GM12878 (cell line): ENCODE data around the gene SGIP1. TPM values are rescaled to one million over a fixed set of nuclear protein-coding genes. Genes with fewer than 3 reads are reported as not detected.

Experiments
- ATAC-seq: fragments of 200-7000 bp; cut with Tn5 transposase; 3 replicates; pipeline ENCODE4 v1.9.1; 2020; ENCODE audit warnings: mild to moderate bottlenecking, moderate library complexity
- BruUV-seq: library from RNA; stranded (reverse); fragments of 400-500 nt; replicated peaks from 2 replicates; lab custom pipeline; 2021; lab: Mats Ljungman, UMichigan
- CTCF ChIA-PET: fragments of 300-600 bp; sonication (Branson Sonifier 250); formaldehyde crosslinking; extraction: SDS; loops from one replicate; lab custom pipeline; 2021; ENCODE audit warnings: inconsistent platforms; lab: Yijun Ruan, JAX
- POLR2A ChIA-PET: fragments of 350-600 bp; formaldehyde crosslinking; extraction: SDS; loops from one replicate; lab custom pipeline; 2021; ENCODE audit warnings: inconsistent platforms; lab: Charles Lee
- RAD21 ChIA-PET: fragments of 300-600 bp; sonication (Branson Sonifier 250); formaldehyde crosslinking; loops from one replicate; lab custom pipeline; 2023; ENCODE audit warnings: antibody characterized with exemption; ENCODE audit not compliant: unreplicated experiment; lab: Charles Lee
- SMC1A ChIA-PET: fragments of 300-600 bp; sonication (Branson Sonifier 250); formaldehyde crosslinking; loops from one replicate; lab custom pipeline; 2023; ENCODE audit not compliant: unreplicated experiment, uncharacterized antibody; lab: Charles Lee
- DNase-seq: peaks from one replicate; pipeline ENCODE4 v3.0.0-alpha.2; 2011; ENCODE audit warnings: low read depth, low spot score
- FAIRE-seq: peaks from 3 replicates; lab custom pipeline; 2011; peaks lifted over from hg19 to GRCh38; lab: Jason Lieb, UNC
- H2AFZ ChIP-seq: 2 replicates; pipeline ENCODE4 v1.6.0; 2011; ENCODE audit warnings: low read depth, low read length, control low read depth; ENCODE audit not compliant: control insufficient read depth
- H3K27ac ChIP-seq: 2 replicates; pipeline ENCODE4 v1.5.1; 2011; ENCODE audit warnings: control low read depth; ENCODE audit not compliant: control insufficient read depth, insufficient read depth
- H3K27me3 ChIP-seq, 2 experiments: replicated peaks in 1 of 2; 2 replicates each; pipeline versions ENCODE4 v1.6.0 to v1.6.1; 2011; ENCODE audit warnings: low read length in 1 of 2; ENCODE audit not compliant: control insufficient read depth in 2 of 2, insufficient read depth in 2 of 2
- H3K36me3 ChIP-seq, 2 experiments: 2 replicates each; pipeline ENCODE4 v1.5.1; 2011; ENCODE audit warnings: low read length in 1 of 2; ENCODE audit not compliant: control insufficient read depth in 2 of 2, insufficient read depth in 2 of 2
- H3K4me1 ChIP-seq: 2 replicates; pipeline ENCODE4 v1.6.1; 2011; ENCODE audit warnings: mild to moderate bottlenecking, low read length, moderate library complexity, mixed read lengths; ENCODE audit not compliant: control insufficient read depth, insufficient read depth
- H3K4me2 ChIP-seq: 2 replicates; pipeline ENCODE4 v1.6.0; 2011; ENCODE audit warnings: control low read depth; ENCODE audit not compliant: control insufficient read depth, insufficient read depth
- H3K4me3 ChIP-seq: fragments of 200-600 bp; sonication (generic); 2 replicates; pipeline ENCODE4 v1.5.1; 2016
- H3K79me2 ChIP-seq: 2 replicates; pipeline ENCODE4 v1.6.0; 2011; ENCODE audit warnings: low read length; ENCODE audit not compliant: control insufficient read depth, insufficient read depth
- H3K9ac ChIP-seq: 2 replicates; pipeline ENCODE4 v1.8.0; 2011; ENCODE audit warnings: low read length, control low read depth, mixed read lengths; ENCODE audit not compliant: control insufficient read depth, insufficient read depth
- H3K9me3 ChIP-seq: replicated peaks from 3 replicates; pipeline ENCODE4 v1.5.1; 2011; ENCODE audit warnings: mild to moderate bottlenecking, low read length; ENCODE audit not compliant: control insufficient read depth, insufficient read depth
- H4K20me1 ChIP-seq: 2 replicates; pipeline ENCODE4 v1.6.0; 2011; ENCODE audit not compliant: control insufficient read depth, insufficient read depth
- ASH2L ChIP-seq: fragments of 300-600, 200-600 bp; sonication (generic); IDR thresholded peaks from 2 replicates; pipeline ENCODE4 v1.6.1; 2017; ENCODE audit warnings: low read depth, mild to moderate bottlenecking, borderline replicate concordance
- BHLHE40 ChIP-seq, 2 experiments: fragments of 450-650 bp in 1 of 2; IDR thresholded peaks; 2 replicates each; pipeline ENCODE4 v1.6.1; 2011 to 2017; ENCODE audit warnings: low read depth in 2 of 2, borderline replicate concordance in 1 of 2, improper control_type of control experiment in 1 of 2, low read length in 1 of 2, mild to moderate bottlenecking in 1 of 2
- CHD1 ChIP-seq: IDR thresholded peaks from 2 replicates; pipeline ENCODE4 v1.6.1; 2012; ENCODE audit warnings: low read depth, low read length, improper control_type of control experiment
- CREB1 ChIP-seq: IDR thresholded peaks from 2 replicates; pipeline ENCODE4 v1.6.1; 2012; ENCODE audit warnings: low read depth, mild to moderate bottlenecking, inconsistent platforms
- ETV6 ChIP-seq, 2 experiments: fragments of 450-650 bp in 1 of 2; IDR thresholded peaks in 1 of 2; conservative IDR thresholded peaks in 1 of 2; 2 replicates each; pipeline ENCODE4 v1.6.1; 2014; ENCODE audit warnings: antibody characterized with exemption in 1 of 2, borderline replicate concordance in 1 of 2, low read depth in 1 of 2, mild to moderate bottlenecking in 1 of 2, moderate library complexity in 1 of 2
- JUNB ChIP-seq: IDR thresholded peaks from 2 replicates; pipeline ENCODE4 v1.6.1; 2016; ENCODE audit warnings: antibody characterized with exemption, mild to moderate bottlenecking
- MYC ChIP-seq: IDR thresholded peaks from 2 replicates; pipeline ENCODE4 v1.6.1; 2011; ENCODE audit warnings: mild to moderate bottlenecking, low read length, moderate library complexity, inconsistent platforms; ENCODE audit not compliant: insufficient read depth, insufficient replicate concordance, insufficient read length, severe bottlenecking
- NFIC ChIP-seq: IDR thresholded peaks from 2 replicates; pipeline ENCODE4 v1.6.1; 2012; ENCODE audit warnings: low read depth, mild to moderate bottlenecking, inconsistent platforms, low read length, moderate library complexity
- PAX8 ChIP-seq: fragments of 450-650 bp; IDR thresholded peaks from 2 replicates; pipeline ENCODE4 v1.6.1; 2017; ENCODE audit warnings: mild to moderate bottlenecking, moderate library complexity
- POLR2AphosphoS5 ChIP-seq: IDR thresholded peaks from 2 replicates; pipeline ENCODE4 v1.6.1; 2011; ENCODE audit warnings: mild to moderate bottlenecking, low read length, inconsistent platforms
- RFX5 ChIP-seq: IDR thresholded peaks from 2 replicates; pipeline ENCODE4 v1.6.1; 2011; ENCODE audit warnings: low read depth, low read length, improper control_type of control experiment
- SIX5 ChIP-seq: IDR thresholded peaks from 2 replicates; pipeline ENCODE4 v1.6.1; 2011; ENCODE audit warnings: mild to moderate bottlenecking, low read depth, low read length, moderate library complexity; ENCODE audit not compliant: severe bottlenecking
- SMAD1 ChIP-seq: fragments of 450-650 bp; IDR thresholded peaks from 2 replicates; pipeline ENCODE4 v1.6.1; 2018; ENCODE audit warnings: mild to moderate bottlenecking, low read depth; ENCODE audit not compliant: partially characterized antibody
- TARDBP ChIP-seq: IDR thresholded peaks from 2 replicates; pipeline ENCODE4 v1.6.1; 2016; ENCODE audit warnings: borderline replicate concordance
- WGBS: methylation state at CpG from one replicate; pipeline ENCODE4 v1.1.6; 2016; ENCODE audit warnings: low lambda C conversion rate; ENCODE audit not compliant: insufficient replicate concordance, insufficient coverage; ENCODE audit errors: missing lambda C conversion rate; 5-methylcytosine and 5-hydroxymethylcytosine counted together
- in situ Hi-C: fragments of 300-500 bp; cut with MboI; formaldehyde crosslinking; loops from 9 replicates; pipeline ENCODE4 v1.14.3; 2018; ENCODE audit warnings: mixed read lengths
- intact Hi-C: fragments of 100-400 bp; cut with micrococcal nuclease; formaldehyde crosslinking; loops from one replicate; pipeline ENCODE4 v1.14.2; 2022; ENCODE audit not compliant: unreplicated experiment
- polyA plus RNA-seq, 11 experiments: library from polyadenylated mRNA; depleted of rRNA in 4 of 11; unstranded in 6 of 11; stranded (reverse) in 5 of 11; fragments of >200 nt; fragmentation: Nextera tagmentation in 4 of 11; fragmentation: Illumina TruSeq in 1 of 11; extraction: Ambion mirVana in 4 of 11; extraction: Trizol in 1 of 11; gene quantifications; 1 replicate in 1 of 11; 2 replicates in 10 of 11; pipeline versions ENCODE4 v1.2.1 to v1.2.3, GENCODE V29; 2011 to 2016; ENCODE audit warnings: inconsistent platforms in 2 of 11, missing spikeins in 2 of 11, low read depth in 1 of 11
- total RNA-seq, 4 experiments: library from RNA; depleted of rRNA in 3 of 4; stranded (reverse); fragments of >200 nt in 3 of 4; fragmentation: Illumina TruSeq in 1 of 4; extraction: Trizol in 1 of 4; gene quantifications; 2 replicates each; pipeline versions ENCODE4 v1.2.1 to v1.2.3, GENCODE V29; 2013 to 2021
- TF ChIP-seq, protein P1 (sequence below): fragments of 450-650 bp; IDR thresholded peaks from 2 replicates; pipeline ENCODE4 v1.6.1; 2017; ENCODE audit warnings: mild to moderate bottlenecking, low read depth, inconsistent platforms; ENCODE audit not compliant: poor library complexity, severe bottlenecking

The SGIP1 gene
- total and polyA plus RNA-seq, 10 of the 15 experiments (the other 5 are each of a cell fraction or from before 2014, with no cell fraction given), result 0.15 TPM; not detected in 9

DNA sequence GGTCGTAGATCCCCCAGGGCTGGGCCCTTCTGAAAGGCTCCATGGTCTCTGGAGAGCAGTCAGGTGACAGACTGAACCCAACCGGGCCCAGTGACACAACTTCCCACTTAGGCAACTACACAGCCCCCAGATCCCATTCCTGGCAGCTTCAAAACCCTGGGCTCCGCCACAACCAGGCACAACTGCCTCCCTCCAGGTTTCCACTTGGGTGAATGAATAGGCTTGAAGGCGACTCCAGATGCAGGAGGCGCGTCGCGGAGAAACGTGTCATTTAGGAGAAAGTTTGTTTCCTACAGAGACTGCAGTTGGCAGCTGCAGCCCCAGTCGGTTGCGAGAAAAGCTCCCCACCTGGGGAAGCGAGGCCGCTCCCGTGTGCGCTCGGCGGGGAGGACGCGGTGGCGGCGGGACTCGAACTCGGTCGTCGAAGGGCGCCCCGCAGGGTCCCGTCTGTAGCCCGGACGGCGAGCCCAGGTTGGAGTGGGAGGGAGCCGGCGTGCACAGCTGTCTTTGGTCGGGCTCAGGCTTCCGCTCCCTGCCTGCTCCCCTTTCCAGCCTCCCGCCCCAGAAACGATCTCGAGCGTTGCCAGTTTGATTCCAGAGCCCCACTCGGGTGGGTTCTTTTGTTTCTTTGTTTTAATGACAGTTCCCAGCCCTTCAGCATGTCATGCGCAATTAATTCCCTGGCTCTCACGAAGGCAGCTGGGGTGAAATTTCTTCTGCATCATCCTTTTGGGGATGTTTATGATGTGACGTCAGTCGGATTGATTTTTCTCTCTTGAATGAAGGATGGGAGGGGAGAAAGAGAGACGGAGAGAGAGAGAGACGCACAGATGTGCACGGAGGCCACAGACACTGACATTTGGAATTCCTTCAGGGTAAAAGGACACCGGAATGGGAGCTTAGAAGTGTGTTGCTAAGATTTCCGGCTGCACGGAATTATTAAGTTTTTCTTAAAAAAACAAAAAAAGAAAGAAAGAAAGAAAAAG, 862 bp upstream of the SGIP1 start:
- ChIA-PET SMC1A (no interaction called here), RAD21 (no interaction called here), CTCF (interaction anchor here (1.4 kb wide), 1 partner anchor 29 kb away, joined by 3 read pairs; no protein-coding TSS in a partner anchor), POLR2A (no interaction called here)
- ATAC-seq (no peak), FAIRE-seq (no peak), DNase-seq (no peak)
- H3K36me3 ChIP-seq, result no peaks in the 10 kb centered on the region
- no peak overlapping the region for H3K27ac ChIP-seq
- no peaks in the 10 kb centered on the region for H3K79me2 ChIP-seq
- no peak overlapping the region for H3K4me2 ChIP-seq
- WGBS, result 20% methylated on average over 50 of the region's 50 CpGs
- TF ChIP-seq POLR2AphosphoS5 (no peak), CREB1 (no peak), RFX5 (no peak), SMAD1 (no peak), TARDBP (no peak), MYC (no peak), ETV6 (conservative IDR thresholded peaks at IDR 0.05 in 1 of 2, IDR thresholded peaks at IDR 0.05 in 1 of 2; ENCODE audit: borderline replicate concordance in 1 of 2, low read depth in 1 of 2) (no peak), ASH2L (no peak), BHLHE40 (IDR thresholded peaks at IDR 0.05; ENCODE audit: borderline replicate concordance in 1 of 2, low read depth in 2 of 2, low read length in 1 of 2) (no peak), CHD1 (no peak), JUNB (no peak), PAX8 (no peak), NFIC (no peak), SIX5 (no peak)
- TF ChIP-seq, protein P1, sequence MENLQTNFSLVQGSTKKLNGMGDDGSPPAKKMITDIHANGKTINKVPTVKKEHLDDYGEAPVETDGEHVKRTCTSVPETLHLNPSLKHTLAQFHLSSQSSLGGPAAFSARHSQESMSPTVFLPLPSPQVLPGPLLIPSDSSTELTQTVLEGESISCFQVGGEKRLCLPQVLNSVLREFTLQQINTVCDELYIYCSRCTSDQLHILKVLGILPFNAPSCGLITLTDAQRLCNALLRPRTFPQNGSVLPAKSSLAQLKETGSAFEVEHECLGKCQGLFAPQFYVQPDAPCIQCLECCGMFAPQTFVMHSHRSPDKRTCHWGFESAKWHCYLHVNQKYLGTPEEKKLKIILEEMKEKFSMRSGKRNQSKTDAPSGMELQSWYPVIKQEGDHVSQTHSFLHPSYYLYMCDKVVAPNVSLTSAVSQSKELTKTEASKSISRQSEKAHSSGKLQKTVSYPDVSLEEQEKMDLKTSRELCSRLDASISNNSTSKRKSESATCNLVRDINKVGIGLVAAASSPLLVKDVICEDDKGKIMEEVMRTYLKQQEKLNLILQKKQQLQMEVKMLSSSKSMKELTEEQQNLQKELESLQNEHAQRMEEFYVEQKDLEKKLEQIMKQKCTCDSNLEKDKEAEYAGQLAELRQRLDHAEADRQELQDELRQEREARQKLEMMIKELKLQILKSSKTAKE, result no peak
- no peaks in the 10 kb centered on the region for H4K20me1 ChIP-seq
- intact Hi-C loops, result no loop called here
- H3K9me3 ChIP-seq, result no peaks in the 10 kb centered on the region
- in situ Hi-C loops, result no loop called here
- no peaks in the 10 kb centered on the region for H3K4me1 ChIP-seq
- BruUV-seq, result no TSS peak
- no peak overlapping the region for H3K9ac ChIP-seq
- peaks cover 9 to 12% of the 10 kb centered on the region in 2 experiments for H3K27me3 ChIP-seq
- H2AFZ ChIP-seq, result no peak overlapping the region
- no peak overlapping the region for H3K4me3 ChIP-seq
